EL (cell line): ENCODE results near the gene MMP28.

Experiments used
- DNase-seq: peaks from one replicate; pipeline ENCODE4 v3.0.0-alpha.2; 2016

Gene MMP28

GRCh38 chr17:35716897-35717465 is 78.5 kb downstream of the MMP28 start:
- DNase-seq: no peak

GRCh38 chr17:35716173-35716572 is 79.3 kb downstream of the MMP28 start:
- DNase-seq: no peak
